Activated CD4-positive, alpha-beta T cell treated with anti-CD3 and anti-CD28 coated beads, Interleukin-2, Interleukin-6, amounts not matched to agents 100 ng/mL and 50 ng/mL, durations not matched to agents 16 hours and 8 hours (primary cell): ENCODE results near the gene GUCY2F.

ENCODE experiments used
- DNase-seq: peaks from one replicate; pipeline ENCODE4 v3.0.0-alpha.2; 2020

Gene GUCY2F

DNA sequence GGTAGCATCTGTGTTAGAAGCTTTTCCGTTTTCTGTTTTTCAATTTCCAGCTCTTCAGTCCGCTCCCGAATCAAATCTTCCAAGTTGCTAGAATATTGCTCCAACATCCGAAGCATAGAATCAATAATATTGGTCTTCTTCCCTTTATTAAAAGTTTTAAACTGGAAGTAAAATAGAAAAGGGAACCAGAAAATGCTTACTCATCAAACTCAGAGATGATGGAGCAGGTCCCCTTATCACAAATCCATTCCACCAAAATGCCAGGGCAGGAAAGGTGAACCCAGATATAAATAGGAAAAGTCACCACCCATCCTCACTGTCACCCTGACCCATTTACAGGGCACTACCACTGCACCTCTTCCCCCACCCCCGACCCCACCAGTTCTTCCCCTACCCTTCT lies 89.0 kb downstream of the GUCY2F start:
- no peak for DNase-seq

DNA sequence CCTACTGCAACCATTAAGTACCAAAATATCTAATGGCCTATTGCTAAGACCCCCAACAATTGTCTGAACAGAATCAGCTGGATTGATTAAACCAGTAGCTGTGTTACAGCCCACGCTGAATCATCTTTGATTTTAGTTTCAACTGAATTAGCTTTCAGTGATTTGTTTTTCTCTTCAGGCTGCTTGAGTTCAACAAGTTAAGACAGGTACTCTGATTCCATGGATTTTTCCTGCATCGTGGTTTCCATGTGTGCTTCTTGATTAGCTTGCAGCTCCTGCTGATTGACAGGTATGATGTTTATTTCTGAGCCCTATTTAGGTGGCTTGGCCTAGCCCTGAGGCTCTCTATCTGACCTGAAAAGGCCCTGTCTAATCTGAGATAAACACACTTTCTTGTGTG lies 91.3 kb downstream of the GUCY2F start:
- no peak for DNase-seq

DNA sequence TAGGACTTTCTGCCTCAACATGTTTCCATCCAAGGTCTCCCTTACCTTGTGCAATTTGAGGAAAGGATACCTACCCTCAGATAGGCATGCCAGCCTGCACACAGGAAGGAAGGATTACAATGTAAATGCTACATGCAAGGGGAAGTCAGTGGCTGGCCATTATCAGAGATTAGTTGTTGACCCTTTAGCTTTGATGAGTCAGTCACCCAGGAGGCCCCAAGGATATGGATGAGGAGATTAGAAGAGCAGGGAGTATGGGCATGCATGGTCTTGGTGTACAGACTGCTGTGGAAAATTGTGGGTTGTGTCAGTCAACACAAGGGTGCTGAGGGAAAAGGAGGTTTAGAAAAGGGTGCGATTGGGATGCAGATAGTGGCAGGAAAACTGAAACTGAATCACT lies 92.0 kb downstream of the GUCY2F start:
- DNase-seq, result no peak

DNA sequence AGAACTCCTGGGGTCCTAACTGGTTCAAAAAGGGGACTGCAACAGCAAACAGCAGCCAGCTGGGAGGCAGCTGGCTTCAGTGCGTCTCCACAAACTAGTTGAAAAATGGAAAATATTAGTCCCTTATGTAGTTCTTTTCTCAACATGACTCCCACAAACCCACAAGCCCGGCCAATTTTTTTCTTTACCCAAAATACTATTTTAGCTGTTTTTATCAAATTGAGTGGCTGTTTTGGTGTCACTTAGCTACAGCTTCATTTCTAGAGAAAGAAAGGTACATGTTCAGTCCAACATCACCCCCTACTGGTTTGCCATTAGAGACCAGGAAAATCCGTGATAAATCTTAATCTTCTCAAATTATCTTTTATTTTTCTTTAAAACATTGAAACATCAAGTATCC lies 97.2 kb downstream of the GUCY2F start:
- DNase-seq, result peak; percentile 14

DNA sequence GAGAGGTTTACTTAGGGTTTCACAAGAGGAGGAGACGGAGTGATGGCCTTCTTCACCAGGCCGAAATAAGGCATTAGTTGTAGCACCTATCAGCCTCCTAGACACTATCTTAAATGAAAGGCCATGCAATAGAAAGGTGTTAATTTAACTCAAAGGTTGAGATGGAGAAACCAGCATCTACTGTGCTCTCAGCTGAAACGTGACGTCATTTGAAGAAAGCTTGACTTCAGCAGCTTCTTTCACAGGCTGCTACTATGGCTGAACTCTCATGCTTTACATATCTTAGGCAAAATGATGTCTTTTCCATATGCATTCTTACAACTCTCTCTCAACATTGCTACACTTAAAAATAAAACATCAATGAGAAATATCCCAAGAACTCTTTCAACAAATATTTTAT lies 99.6 kb downstream of the GUCY2F start:
- DNase-seq, result no peak

DNA sequence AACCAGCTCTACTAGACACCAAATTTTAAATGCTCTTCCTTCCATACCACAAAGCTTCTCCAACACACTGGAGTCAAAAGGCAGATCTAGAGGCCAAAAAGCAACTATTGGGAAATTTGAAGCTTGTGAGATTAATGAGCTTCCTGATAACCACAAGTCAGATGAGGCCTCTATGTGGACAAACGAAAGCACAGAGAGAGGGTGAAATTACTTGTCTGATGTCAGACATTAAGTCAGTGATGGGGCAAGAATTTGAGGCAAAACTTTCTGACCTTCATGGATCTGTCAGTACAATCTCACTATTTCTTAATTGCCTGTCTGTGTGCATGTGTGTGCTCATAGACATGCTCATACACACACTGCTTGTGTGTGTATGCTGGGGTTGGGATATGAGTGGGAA lies 103.6 kb downstream of the GUCY2F start:
- no peak for DNase-seq

DNA sequence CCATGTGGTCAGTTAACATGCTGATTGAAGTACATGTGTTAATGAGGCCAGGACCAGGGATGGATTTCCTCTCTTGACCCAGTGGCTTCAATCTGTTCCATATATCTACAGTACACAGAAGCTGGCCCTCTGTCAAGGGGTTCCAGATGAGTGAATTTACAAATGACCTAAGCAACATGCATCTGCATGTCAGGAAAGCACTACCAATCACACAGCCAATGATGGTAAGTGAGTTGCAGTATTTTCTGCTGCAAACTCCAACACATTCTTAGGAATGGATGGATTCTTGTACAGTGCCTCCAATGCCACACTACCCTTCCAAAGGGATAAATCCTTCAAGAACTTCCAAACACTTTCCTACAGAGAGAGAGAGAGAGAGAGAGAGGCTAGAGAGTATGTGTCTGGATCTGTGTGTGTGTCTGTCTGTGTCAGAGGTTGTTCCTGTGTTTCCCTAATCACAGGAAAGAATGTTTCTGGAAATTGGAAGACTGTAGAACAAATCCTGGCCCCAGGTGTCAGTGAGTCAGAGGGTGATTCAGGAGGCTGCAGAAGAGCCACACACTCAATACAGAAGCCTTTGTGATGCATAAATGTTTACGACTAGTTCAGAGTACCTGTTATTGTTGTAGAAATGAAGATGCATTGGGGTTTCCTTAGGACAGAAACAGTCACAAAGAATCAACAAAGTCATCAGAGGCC lies 107.5 kb downstream of the GUCY2F start:
- no peak for DNase-seq

DNA sequence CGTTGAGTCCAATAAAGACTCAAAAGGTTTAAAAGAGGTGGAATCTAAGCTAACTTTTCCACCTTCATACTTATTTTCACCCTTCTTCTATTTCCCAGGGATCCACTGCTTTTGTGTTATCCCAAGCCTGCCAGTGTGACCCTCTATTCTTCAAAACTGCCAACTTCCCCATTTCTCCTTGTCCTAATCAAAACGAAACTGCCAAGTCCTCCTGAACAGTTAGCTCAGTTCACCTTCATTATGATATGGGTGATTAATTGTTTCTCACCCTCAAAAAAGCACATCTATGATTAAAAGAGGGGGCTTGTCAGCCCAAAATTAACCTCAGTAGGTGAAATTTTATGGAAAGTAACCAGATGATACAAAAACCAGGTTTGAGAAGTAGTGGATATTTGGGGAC lies 108.4 kb downstream of the GUCY2F start:
- no peak for DNase-seq

DNA sequence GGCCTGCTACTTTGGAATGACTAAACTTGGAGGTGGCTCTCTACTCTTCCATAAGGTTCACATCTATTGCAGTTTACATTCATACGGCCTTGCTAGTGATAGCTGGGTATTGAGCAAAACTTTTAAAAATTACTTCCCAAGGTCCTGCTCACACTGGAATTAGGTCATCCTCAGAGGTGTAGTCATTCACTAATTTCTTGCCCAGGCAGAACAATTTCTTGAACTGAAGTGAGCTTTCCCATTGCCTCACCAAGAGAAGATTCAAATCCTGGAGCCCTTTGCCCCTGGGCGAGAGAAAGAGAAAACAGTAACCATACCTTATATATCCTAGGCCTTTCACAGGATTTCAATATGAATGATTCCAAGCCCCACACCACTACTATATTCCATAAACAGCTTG lies 109.2 kb downstream of the GUCY2F start:
- DNase-seq, result no peak

DNA sequence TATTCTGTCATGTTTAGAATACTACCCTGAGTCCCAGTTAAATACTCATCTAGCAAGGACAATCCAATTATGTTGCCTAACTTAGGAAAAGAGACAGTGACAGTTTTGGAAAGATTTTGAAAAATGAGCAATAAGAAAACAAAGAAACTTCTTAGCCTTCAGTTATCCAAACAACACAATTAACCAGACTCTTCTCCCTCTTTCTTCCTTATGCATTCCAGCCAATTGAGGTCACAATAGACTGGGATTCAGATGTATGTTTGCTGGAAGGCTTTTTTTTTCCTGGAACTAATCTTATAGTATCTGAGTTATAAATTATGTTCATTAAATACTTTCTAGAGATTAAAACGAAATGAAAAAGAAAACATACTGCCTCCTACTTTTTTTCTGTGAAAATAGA lies 109.6 kb downstream of the GUCY2F start:
- DNase-seq, result no peak

DNA sequence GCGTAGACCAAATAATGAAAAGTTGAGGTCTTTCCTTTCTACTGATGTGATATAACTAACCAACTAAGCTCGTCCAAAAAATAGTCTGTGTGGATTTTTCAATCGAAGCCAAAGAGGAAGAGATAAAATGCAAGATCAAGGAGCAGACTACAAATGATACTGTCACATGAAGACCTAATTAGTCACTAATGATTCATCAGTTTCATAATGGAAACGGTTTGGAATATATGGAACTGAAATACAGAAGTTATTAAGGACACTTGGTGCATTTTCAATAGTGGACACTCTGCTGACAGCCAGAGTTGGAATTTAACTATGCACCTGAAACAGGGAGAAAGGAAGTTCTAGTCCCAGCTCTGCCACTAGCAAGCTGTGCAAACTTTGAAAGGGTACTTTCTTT lies 119.8 kb downstream of the GUCY2F start:
- no peak for DNase-seq

DNA sequence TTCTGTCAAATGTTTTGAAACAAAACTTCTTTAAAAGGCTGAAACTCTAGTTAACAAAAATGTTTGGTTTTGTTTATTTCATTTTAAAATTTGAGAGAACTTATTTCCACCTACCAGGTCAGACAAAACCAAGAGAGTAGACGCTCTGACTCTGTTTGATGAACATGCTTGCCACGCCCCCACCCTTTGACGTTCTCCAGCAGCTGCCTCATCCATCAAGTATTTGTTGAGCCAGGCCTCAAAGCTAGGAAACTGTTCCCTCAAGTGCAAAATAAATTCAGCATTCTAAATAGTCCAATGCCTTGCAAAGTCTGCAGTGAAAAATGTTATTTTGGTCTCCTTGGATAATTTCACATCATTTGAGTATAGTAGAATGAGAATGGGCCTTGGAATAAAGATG lies 121.6 kb downstream of the GUCY2F start:
- no peak for DNase-seq

DNA sequence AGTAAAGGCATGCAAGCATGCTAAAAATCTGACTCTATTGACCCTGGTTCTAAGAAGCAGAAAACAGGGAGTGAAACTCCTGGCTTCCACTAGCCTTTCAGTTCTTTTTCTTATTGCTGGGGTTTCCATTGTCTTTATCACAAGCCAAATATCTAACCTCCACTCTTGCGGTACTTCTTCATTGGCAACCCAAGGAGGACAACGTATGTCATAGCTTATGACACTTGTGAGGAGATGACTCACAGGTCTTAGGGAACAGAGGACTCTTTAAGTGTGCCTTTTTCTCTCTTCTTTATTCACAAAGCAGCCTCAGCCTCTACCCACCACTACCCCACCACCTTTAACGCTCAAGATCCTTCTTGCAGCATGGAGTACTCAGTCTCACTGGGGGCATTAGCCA lies 124.2 kb downstream of the GUCY2F start:
- DNase-seq, result no peak

DNA sequence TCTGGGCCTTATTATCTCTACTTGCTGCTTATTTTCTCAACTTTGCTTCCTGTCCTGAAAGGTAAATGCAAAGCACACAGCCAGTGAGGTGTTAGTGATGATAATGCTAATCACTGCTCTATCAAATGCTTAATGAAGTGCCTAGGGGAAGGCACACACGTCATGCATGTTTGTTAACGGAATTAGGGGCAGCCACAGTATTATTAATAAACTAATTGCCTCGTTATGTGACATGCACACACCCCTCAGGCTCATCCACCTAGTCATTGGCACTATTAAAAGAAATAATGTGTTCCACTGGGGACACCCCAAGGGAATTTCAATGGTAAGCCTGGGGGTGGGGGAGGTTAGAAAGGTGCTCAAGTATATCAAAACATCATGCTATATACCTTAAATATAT lies 125.2 kb downstream of the GUCY2F start:
- no peak for DNase-seq

DNA sequence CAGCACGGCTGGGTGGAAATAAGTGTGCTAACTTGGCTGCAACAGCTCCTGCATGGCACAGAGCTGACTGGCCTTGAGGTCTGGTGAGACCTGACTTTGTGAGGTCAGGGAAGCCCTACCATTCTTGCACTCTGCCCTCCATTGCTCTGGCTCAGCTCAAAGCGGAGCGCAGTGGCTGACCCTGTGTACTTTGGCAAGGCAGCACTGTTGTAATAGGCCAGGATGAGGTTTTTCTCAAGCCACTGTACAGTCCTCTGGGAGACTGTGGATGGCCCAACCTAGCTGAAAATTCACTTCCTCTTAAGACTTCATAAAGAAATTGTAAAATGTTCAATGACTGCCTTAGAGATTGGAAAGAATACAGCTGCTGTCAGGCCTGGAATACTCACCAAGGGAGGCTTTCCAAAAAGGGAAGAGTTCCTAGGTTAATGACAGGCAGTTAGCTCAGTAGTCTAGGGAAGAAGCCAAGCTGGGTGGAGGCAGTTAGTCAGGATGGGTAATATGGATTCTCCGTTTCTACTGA lies 129.8 kb downstream of the GUCY2F start:
- no peak for DNase-seq

DNA sequence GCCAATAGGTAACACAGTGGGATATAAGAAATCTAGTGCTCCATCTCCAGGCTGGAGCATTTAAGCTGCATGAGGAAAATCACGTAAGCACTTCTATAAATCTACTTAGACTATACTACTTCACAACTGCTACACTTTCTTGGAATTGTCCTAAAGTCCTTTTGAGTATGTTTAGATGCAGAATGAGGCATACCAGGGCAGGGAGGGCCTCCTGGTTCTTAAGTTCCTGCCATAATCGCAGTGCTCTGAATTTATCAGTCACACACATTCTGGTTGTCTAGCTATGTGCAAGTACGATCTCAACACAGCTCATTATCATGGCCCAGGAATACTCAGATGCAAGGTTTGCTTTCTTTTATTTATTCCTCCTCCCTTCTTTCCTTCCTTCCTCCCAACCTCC lies 130.3 kb downstream of the GUCY2F start:
- DNase-seq, result no peak

DNA sequence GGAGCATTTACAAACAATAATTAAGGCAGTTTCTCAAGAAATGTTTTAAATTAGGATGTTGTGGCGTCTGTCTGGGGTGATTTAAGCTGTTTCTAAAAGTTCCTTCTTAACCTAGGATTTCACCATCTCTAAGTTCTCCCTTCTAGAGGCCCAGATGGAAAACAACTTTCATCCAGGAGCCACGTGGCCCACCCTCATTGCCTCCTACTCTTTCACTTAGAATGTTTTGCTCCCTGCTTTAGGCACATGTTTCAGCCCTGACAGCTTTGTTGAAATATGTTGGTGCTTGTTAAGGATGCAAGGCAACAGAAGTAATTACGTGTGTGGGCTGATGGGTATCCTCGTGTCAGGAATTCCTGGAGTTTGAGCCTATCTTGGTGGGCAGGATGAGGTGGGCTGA lies 131.3 kb downstream of the GUCY2F start:
- DNase-seq, result no peak

DNA sequence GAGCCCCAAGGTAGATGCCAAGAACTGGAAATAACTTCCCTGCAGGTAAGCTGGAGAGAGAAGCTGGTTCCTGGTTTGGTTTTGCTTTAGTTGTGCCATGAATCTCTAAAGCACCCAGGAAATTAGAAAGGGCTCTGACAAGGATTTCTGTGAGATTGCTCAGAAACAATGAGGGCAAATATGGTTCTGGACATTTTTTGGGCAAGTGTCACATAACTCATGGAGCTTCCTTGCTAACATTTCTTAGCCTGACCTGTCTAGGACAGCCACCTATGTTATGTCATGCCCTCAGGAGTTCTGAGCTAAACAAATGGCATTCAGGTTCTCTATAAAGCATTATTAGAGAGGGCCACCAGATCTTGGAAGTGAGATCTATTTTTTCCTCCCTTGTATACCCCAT lies 131.8 kb downstream of the GUCY2F start:
- no peak for DNase-seq

DNA sequence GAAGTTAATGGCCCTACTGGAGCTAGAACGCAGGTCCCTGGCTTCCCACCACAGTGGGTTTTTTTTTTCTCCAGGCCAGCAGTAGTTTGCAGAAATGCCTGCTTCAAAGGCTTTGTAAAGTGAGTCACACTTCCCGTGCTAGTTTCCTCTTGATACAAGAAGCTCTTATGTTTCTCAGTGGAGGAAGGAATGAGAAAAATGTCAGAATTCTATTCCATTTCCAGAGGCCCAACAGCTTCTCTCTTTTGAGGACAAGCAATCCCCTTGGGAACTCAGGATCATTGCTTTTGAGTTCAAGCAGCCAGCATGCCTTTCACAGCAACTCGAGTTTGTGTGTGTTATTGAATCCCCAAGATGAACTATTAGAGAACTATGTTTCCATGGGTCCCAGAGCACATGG lies 134.3 kb downstream of the GUCY2F start:
- DNase-seq, result peak; percentile 4

DNA sequence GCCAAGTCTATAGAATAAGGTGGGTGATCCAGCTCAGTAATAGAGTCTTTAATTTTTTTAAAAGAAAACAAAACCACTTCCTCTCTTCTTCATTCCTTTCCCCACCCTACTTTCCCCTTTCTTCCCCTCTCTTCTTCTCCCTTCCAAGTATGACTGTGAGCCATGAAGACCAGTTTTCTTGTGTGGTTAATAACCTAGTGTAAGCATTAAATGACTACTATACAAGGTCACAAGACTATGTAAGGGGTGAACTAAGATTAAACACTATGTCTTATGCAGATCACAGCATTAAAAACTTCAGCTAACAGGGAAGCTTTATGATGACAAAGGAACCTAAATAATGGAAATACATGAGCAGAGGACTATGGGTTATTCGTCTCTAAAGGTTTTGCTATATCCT lies 135.4 kb downstream of the GUCY2F start:
- DNase-seq, result no peak

DNA sequence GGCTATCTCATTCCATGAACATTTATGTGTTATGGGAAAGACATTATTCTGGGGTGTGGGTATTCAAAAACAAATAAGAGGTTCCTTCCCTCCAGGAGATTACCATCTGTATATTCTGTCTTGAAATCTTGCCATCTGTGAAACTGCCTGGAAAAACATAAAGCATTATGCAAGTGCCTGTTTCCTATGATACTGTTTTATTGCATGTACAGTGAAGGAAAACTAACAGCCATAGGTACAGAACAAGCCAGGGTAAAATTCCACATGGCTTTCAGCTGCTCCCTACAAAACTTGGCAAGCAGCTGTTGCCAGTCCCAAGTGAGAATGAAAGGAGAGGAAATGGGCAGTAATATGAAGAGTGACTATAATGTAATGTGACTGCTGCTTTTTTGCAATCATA lies 136.0 kb downstream of the GUCY2F start:
- DNase-seq, result no peak

DNA sequence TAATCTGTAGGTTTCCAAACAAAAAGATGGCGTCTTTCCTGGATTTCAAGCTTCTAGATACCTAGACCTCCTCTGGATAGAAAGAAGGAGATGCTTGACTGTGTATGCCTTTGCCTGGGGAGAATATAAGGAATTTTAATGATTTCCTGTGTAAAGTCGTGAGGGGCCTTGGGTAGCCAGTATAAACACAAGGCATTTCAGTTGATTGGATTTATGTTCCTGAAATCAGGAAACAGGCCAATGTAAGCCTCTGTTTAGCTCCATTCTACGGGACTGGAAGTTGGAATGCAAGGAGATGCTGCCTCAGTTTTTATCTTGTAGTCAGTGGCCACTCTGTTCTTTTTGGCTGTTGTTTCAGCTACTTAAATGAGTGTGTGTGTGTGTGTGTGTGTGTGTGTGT lies 137.2 kb downstream of the GUCY2F start:
- DNase-seq, result no peak

DNA sequence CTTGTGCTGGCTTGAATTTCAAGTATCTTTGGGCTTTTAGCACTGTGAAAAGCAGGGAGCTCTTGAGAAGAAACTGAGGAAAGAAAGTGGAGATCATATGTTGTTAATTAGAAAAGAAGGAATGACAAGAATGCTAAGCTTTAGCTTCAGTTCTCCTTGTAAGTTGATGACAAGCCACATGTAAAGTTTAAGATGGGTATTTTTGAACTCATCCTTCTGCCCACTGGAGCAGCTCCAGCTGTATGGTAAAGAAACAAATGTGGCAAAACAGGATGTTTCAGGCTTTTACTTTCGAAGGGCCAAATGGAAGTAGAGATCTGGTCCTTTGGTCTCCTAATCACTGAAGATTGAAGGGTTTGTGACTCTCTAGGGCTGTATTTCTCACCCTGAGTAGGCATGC lies 137.8 kb downstream of the GUCY2F start:
- DNase-seq, result no peak

DNA sequence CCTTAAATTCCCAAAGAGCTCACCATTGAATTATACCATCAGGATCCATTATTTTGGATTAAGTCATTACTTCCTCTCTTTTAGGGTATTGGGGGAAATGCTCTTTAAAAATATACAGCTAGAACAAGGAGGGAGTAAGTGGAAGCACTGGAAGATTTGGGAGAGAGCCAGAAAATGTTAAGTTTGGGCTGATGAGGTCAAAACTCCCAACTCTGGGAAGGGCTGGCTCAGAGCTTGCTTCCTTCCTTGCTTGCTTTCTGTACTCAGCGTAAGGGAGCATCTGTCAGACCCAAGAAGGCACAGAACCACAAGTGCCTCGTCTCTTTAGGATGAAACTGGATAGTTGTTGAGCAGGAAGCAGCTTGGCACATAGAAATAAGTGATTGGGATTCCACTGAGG lies 138.2 kb downstream of the GUCY2F start:
- DNase-seq, result no peak

DNA sequence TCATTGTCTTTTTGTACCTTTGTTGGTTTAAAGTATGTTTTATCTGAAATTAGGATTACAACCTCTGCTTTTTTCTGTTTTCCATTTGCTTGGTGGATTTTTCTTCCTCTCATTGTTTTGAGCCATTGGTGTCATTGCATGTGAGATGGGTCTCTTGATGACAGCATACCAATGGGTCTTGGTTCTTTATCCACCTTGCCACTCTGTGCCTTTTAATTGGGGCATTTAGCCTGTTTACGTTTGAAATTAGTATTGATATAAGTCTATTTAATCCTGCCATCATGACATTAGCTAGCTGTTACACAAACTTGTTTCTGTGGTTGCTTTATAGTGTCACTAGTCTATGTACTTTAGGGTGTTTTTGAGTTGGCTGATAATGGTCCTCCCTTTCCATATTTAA lies 145.7 kb downstream of the GUCY2F start:
- DNase-seq, result no peak

DNA sequence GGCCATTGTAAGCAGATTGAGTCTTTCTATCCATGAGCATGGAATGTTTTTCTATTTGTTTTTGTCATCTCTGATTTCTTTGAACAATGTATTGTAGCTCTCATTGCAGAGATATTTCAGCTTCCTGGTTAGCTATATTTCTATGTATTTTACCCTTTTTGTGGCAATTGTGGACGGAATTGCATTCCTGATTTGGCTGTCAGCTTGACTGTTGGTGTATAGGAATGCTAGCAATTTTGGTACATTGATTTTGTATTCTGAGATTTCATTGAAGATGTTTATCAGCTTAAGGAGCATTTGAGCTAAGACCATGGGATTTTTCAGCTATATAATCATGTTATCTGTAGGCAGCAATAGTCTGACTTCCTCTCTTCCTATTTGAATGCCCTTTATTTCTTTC lies 154.6 kb downstream of the GUCY2F start:
- no peak for DNase-seq
